VCaP (cell line): ENCODE measurements around the gene KAZN.

Experiments used
- H3K27ac ChIP-seq: fragments of 450-650 bp; 2 replicates; pipeline ENCODE4 v1.5.1; 2017
- CTCF ChIP-seq: fragments of 450-650 bp; conservative IDR thresholded peaks from 2 replicates; pipeline ENCODE4 v1.5.1; 2017; ENCODE audit warnings: mild to moderate bottlenecking, moderate library complexity

Gene KAZN

GRCh38 chr1:15008783-15009729 lies 410.6 kb downstream of the KAZN start:
- TF ChIP-seq CTCF, result no peak
- H3K27ac ChIP-seq, result no peak overlapping the region

GRCh38 chr1:15011160-15011559 lies 412.7 kb downstream of the KAZN start:
- no peak for TF ChIP-seq CTCF
- no peak overlapping the region for H3K27ac ChIP-seq

- no peak for TF ChIP-seq CTCF
- no peak overlapping the region for H3K27ac ChIP-seq
These were observed 413.2 kb downstream of the KAZN start for GRCh38 chr1:15011661-15012060.

DNA sequence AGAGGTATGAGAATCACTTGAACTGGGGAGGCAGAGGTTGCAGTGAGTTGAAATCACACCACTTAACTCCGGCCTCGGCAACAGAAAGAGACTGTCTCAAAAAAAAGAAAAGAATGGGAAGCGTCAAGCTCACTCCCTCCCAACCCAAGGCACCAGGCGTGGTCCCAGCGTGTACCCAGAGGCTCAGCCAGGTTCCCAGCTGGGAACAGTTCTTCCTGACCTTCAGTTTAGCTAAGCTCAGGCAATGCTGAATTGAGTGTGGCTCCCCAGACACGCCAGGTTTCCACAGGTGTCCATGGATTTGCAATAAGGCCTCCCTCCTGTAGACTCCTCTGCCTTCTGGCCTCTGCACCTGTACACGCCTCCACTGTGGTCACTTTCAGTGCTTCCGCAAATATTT lies 414.3 kb downstream of the KAZN start:
- no peak for TF ChIP-seq CTCF
- H3K27ac ChIP-seq, result no peak overlapping the region

- no peak for TF ChIP-seq CTCF
- no peak overlapping the region for H3K27ac ChIP-seq
These were observed 415.3 kb downstream of the KAZN start for GRCh38 chr1:15013767-15014166.

DNA sequence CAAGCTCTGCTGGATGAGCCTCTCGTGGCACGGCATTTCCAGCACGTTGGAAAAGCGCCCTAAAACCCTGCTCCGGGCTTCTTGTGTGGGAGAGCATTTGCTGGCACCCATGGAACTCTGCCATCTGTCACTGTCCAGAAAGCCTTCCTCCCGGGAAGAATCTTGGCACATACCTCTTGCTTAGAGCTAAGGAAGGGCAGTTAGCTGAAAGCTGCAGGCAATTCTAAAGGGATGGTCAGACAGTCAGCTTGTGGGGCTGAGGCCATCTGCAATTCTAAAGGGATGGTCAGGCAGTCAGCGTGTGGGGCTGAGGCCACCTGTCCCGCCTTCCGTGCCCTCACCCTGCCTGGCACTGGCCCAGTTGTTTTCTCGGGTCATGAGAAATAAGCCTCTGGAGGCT lies 416.0 kb downstream of the KAZN start:
- TF ChIP-seq CTCF, result no peak
- H3K27ac ChIP-seq, result no peak overlapping the region

GRCh38 chr1:15016001-15016400 lies 417.5 kb downstream of the KAZN start:
- H3K27ac ChIP-seq, result no peak overlapping the region

More at GRCh38 chr1:15016001-15016400, 417.5 kb downstream of the KAZN start:
- TF ChIP-seq CTCF, result no peak
